NB4 (cell line): Measurements from ENCODE around the gene GPR39.

Source experiments
- CTCF ChIP-seq: IDR thresholded peaks from one replicate; pipeline ENCODE4 v1.5.1; 2012; ENCODE audit warnings: low read depth, low read length
- MAX ChIP-seq: IDR thresholded peaks from 2 replicates; pipeline ENCODE4 v1.6.1; 2011; ENCODE audit warnings: low read depth, low read length

GRCh38 chr2:132429351-132429750, 12.7 kb downstream of the GPR39 start:
- TF ChIP-seq CTCF (no peak), MAX (no peak)
